Ovary (tissue), 9 donors: ENCODE measurements around the gene AHRR. TPM values are rescaled to one million over a fixed set of nuclear protein-coding genes. Genes with fewer than 3 reads are reported as not detected.

Experiments used
- DNase-seq, 5 donors: peaks; one replicate each; pipeline ENCODE4 v3.0.0-alpha.2; 2019 to 2020
- H3K27ac ChIP-seq, 2 donors: fragments of 200-600 bp; one replicate each; pipeline versions ENCODE4 v1.5.1 to v1.8.0; 2019 to 2022
- H3K27me3 ChIP-seq: fragments of 200-600 bp; one replicate; pipeline ENCODE4 v1.8.0; 2022
- H3K36me3 ChIP-seq: fragments of 200-600 bp; sonication (generic); one replicate; pipeline ENCODE4 v1.5.1; 2019
- H3K4me1 ChIP-seq: one replicate; pipeline ENCODE4 v1.8.1; 2013; ENCODE audit warnings: mild to moderate bottlenecking, moderate library complexity; ENCODE audit not compliant: insufficient read depth
- H3K4me3 ChIP-seq: fragments of 200-600 bp; sonication (generic); one replicate; pipeline ENCODE4 v1.5.1; 2017
- H3K9me3 ChIP-seq, 2 donors: fragments of 200-600 bp in 1 of 2; sonication (generic) in 1 of 2; one replicate each; pipeline versions ENCODE4 v1.5.1 to v1.8.1; 2013 to 2019; ENCODE audit warnings: mild to moderate bottlenecking in 1 of 2, moderate library complexity in 1 of 2
- EP300 ChIP-seq: sonication (generic); formaldehyde crosslinking; IDR thresholded peaks from one replicate; pipeline ENCODE4 v1.6.1; 2017; ENCODE audit warnings: antibody characterized with exemption
- POLR2A ChIP-seq: fragments of 450-650 bp; IDR thresholded peaks from one replicate; pipeline ENCODE4 v1.6.1; 2017; ENCODE audit warnings: antibody characterized with exemption, mild to moderate bottlenecking, moderate library complexity
- WGBS, 3 donors: extraction: QIAGEN DNeasy Blood & Tissue Kit in 1 of 3; methylation state at CpG; one replicate each; pipeline versions ENCODE4 v1.1.5 to v1.1.7; 2013 to 2017; 5-methylcytosine and 5-hydroxymethylcytosine counted together
- intact Hi-C, 4 donors: fragments of 100-400 bp; cut with DNase I; formaldehyde crosslinking; loops; one replicate each; pipeline versions ENCODE4 v1.11.0 to v1.15.1; 2022 to 2023
- polyA plus RNA-seq, 2 donors: library from polyadenylated mRNA; stranded (reverse); fragments of 200-250 nt in 1 of 2; fragments of 350-450 nt in 1 of 2; fragmentation: Illumina TruSeq in 1 of 2; extraction: RNeasy Lipid Tissue Mini Kit (QIAGEN cat#74804) in 1 of 2; gene quantifications; one replicate each; pipeline ENCODE4 v1.2.3, GENCODE V29; 2013 to 2014
- total RNA-seq, 7 donors: library from RNA; depleted of rRNA in 2 of 7; stranded (reverse); fragments of >200 nt in 2 of 7; fragmentation: NEBNext Ultra II Directional in 3 of 7; extraction: Animal tissue kit (Norgen Biotek cat#: 25700) in 3 of 7; gene quantifications; one replicate each; pipeline versions ENCODE4 v1.1.0 to v1.2.4, GENCODE V29; 2016 to 2023
- TF ChIP-seq, protein P1 (sequence below), 3 donors: fragments of 450-650 bp in 2 of 3; fragments of 200-600 bp in 1 of 3; IDR thresholded peaks; one replicate each; pipeline versions ENCODE4 v1.5.1 to v1.8.0; 2016 to 2022; ENCODE audit warnings: antibody characterized with exemption in 3 of 3, mild to moderate bottlenecking in 1 of 3
- donor health status: DM: no; HTN: no; CAD: no; lungs with moderate emphysema.
- donor health status: DM: no; HTN: no; CAD: no.
- donor health status: Bipolar disorder and iron deficiency.
- donor health status: DM: yes; HTN: yes; CAD: no.
- donor health status: DM: no; HTN: no; CAD: no.
- donor health status: DM: yes; HTN: yes; CAD: no.

The AHRR gene
- total and polyA plus RNA-seq, 9 donors: 0.72 to 14.9 (median 2.0) TPM

DNA sequence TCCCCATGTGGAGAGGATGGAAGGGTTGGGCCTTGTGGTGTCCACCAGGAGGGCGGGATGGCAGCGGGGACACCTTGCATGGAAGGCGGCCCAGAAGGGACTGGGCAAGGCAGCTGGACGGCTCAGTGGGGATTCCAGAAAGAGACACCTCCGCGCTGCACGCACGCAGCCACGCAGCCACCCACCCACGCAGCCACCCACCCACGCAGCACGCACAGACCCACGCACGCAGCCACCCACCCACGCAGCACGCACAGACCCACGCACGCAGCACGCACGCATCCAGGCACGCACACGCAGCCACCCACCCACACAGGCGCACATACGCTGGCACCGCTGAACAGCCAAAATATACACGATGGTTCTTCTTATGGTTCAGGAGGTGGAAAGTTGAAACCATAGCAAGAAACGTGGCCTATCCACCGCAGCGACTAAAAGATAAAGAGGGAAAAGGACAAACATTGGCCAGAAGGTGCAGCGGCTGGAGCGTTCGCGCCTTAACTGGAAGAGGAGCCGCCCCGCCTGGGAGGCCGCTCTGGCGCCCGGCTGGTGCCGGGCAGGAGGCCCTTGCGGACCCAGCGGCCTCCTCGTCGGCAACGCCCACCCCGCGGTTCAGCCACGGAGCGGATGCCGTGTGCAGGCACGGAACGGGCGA, 99.2 kb downstream of the AHRR start:
- no peak for TF ChIP-seq POLR2A
- TF ChIP-seq, protein P1, sequence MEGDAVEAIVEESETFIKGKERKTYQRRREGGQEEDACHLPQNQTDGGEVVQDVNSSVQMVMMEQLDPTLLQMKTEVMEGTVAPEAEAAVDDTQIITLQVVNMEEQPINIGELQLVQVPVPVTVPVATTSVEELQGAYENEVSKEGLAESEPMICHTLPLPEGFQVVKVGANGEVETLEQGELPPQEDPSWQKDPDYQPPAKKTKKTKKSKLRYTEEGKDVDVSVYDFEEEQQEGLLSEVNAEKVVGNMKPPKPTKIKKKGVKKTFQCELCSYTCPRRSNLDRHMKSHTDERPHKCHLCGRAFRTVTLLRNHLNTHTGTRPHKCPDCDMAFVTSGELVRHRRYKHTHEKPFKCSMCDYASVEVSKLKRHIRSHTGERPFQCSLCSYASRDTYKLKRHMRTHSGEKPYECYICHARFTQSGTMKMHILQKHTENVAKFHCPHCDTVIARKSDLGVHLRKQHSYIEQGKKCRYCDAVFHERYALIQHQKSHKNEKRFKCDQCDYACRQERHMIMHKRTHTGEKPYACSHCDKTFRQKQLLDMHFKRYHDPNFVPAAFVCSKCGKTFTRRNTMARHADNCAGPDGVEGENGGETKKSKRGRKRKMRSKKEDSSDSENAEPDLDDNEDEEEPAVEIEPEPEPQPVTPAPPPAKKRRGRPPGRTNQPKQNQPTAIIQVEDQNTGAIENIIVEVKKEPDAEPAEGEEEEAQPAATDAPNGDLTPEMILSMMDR (IDR thresholded peaks at IDR 0.05): no peak
- no peak for TF ChIP-seq EP300
- Histone ChIP-seq H3K27me3 (no peaks in the 10 kb centered on the region), H3K9me3 (no peaks in the 10 kb centered on the region), H3K36me3 (no peaks in the 10 kb centered on the region), H3K27ac (no peak overlapping the region), H3K4me3 (no peak overlapping the region), H3K4me1 (peaks cover 2% of the 10 kb centered on the region)
- WGBS, 3 donors: 90 to 93% (median 92%) methylated on average over 52 of the region's 52 CpGs
- DNase-seq: peak in 1 of 5 donors; percentile 23
- intact Hi-C loops: no loop called here

DNA sequence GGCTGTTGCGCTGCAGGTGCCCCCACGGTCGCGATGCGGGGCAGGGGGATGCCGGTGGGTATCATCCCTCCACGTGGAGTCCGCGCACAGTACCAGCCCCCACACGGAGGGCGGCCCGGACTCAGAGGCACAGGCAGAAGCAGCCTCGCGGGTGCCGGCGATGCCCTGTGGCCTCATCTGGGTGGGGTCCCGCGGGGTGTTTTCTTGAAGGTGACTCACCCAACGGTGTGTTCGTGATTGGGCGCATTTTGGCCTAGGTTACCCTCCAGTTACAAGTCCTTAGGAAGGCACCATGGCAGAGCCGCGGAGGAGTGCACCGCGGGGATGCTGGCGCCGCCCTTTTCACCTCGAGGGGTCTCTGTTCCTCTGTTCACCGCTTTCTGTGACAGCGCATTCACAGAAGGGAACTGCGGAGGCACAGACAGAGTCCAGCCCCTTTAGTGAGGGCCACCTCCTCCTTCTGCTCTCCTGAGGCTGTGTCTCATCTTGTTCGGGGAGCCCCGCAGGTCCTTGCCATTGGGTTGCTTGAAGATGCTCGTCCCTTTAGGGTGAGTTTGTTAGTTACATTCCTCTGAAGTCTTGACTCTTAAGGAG, 99.9 kb downstream of the AHRR start:
- Histone ChIP-seq H3K4me3 (no peak overlapping the region), H3K27ac (no peak overlapping the region), H3K9me3 (no peaks in the 10 kb centered on the region), H3K36me3 (no peaks in the 10 kb centered on the region), H3K4me1 (no peaks in the 10 kb centered on the region), H3K27me3 (no peaks in the 10 kb centered on the region)
- TF ChIP-seq EP300 (no peak), POLR2A (no peak)
- TF ChIP-seq, protein P1 (IDR thresholded peaks at IDR 0.05): no peak
- 76 to 91% (median 87%) methylated on average over 31 to 34 of the region's 34 CpGs for WGBS, 3 donors
- peak in 1 of 5 donors; percentile 26 for DNase-seq
- intact Hi-C loops: no loop called here

DNA sequence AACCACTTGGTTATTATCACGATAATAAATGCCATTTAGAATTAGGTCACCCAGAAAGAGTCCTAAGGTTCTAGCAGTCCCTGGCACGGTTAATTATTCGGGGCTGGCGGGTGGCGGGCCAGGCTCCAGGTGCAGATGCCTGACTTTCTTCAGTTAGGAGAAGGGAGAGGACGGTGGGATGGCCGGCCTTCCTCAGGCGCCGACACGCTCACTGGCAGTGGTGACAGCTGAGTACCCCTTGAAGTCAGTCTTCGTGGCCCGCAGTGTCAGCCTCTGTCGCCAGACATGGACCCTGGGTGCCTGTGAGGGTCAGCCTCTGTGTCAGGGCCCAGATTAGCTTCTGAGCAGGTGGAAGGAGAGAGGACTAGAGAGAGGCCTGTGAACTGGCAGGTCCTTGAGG, 100.4 kb downstream of the AHRR start:
- Histone ChIP-seq H3K27ac (no peak overlapping the region), H3K27me3 (no peaks in the 10 kb centered on the region), H3K9me3 (no peaks in the 10 kb centered on the region), H3K4me3 (no peak overlapping the region), H3K36me3 (no peaks in the 10 kb centered on the region), H3K4me1 (no peaks in the 10 kb centered on the region)
- TF ChIP-seq POLR2A: no peak
- TF ChIP-seq, protein P1 (IDR thresholded peaks at IDR 0.05): no peak
- no peak for TF ChIP-seq EP300
- DNase-seq: peak in 1 of 5 donors; percentile 23
- 87 to 93% (median 92%) methylated on average over 13 of the region's 13 CpGs for WGBS, 3 donors
- intact Hi-C loops: no loop called here

DNA sequence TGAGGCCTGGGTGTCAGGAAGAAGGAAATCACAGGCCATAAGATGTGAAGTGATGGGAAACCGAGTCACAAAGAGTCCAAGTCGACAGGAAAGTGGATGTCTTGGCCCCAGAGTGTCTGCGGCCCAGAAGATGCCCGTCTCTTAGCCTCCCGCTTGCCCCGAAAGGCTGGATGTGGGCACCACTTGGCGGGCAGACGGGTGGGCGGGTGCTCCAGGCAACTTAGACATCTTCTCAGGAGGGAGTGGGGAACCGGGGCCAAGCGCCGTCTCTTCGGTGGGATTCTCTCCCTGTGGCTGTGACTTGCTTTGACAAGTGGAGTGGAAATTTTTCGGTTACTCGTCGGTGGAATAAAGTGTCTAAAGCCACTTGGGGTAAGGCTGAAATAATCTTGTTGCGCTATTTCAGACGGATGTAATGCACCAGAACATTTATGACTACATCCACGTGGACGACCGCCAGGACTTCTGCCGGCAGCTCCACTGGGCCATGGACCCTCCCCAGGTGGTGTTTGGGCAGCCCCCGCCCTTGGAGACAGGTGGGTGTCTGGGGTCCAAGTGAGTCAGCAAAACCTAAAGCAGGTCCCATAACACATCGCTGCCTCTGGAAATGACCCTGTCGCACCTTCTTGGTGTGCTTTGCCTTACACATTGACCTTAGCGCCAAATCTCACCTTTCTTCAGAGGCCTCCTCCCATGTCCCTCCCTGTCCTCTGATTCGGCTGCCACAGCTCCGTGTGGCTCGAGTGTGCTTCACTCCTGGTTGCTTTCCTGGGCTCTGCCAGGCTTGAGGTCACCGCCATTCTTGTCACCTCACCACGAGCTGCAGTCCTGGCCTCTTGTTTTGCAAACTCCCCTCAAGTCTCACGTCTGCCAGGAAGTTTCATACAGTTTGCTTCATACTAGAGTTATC, 101.1 kb downstream of the AHRR start:
- Histone ChIP-seq H3K27me3 (no peaks in the 10 kb centered on the region), H3K9me3 (no peaks in the 10 kb centered on the region), H3K4me3 (no peak overlapping the region), H3K4me1 (no peaks in the 10 kb centered on the region), H3K27ac (no peak overlapping the region), H3K36me3 (no peaks in the 10 kb centered on the region)
- TF ChIP-seq POLR2A (no peak), EP300 (no peak)
- TF ChIP-seq, protein P1 (IDR thresholded peaks at IDR 0.05): no peak
- intact Hi-C loops: no loop called here
- WGBS, 3 donors: 88 to 90% (median 88%) methylated on average over 32 of the region's 32 CpGs
- peak in 1 of 5 donors; percentile 27 for DNase-seq
